NCI-H2171 treated with DMSO at 0.1 percent for 48 hours (cell line): ENCODE data around the gene BCAP29.

Source experiments
- DNase-seq: peaks from one replicate; lab custom pipeline; 2025; lab: John Stamatoyannopoulos, UW

The BCAP29 gene

GRCh38 chr7:107581387-107582013 lies 1.5 kb downstream of the BCAP29 start:
- no peak for DNase-seq

- no peak for DNase-seq
These were observed 2.8 kb downstream of the BCAP29 start for GRCh38 chr7:107582875-107583274.

- DNase-seq, result no peak
These were observed 4.7 kb downstream of the BCAP29 start for GRCh38 chr7:107584716-107585115.

- no peak for DNase-seq
These were observed 8.6 kb downstream of the BCAP29 start for GRCh38 chr7:107588529-107589130.

GRCh38 chr7:107591421-107591820 lies 11.4 kb downstream of the BCAP29 start:
- DNase-seq, result no peak

GRCh38 chr7:107592361-107593024 lies 12.4 kb downstream of the BCAP29 start:
- peak; percentile 4 for DNase-seq

GRCh38 chr7:107593025-107593410 lies 13.0 kb downstream of the BCAP29 start:
- no peak for DNase-seq

- DNase-seq, result no peak
These were observed 15.1 kb downstream of the BCAP29 start for GRCh38 chr7:107594961-107595737.

- no peak for DNase-seq
These were observed 17.0 kb downstream of the BCAP29 start for GRCh38 chr7:107596881-107597581.

GRCh38 chr7:107597582-107597916 lies 17.5 kb downstream of the BCAP29 start:
- DNase-seq, result no peak

GRCh38 chr7:107597953-107598352 lies 17.9 kb downstream of the BCAP29 start:
- no peak for DNase-seq

GRCh38 chr7:107599262-107599661 lies 19.2 kb downstream of the BCAP29 start:
- no peak for DNase-seq

GRCh38 chr7:107600816-107601215 lies 20.8 kb downstream of the BCAP29 start:
- no peak for DNase-seq

- peak; percentile 37 for DNase-seq
These were observed 25.3 kb downstream of the BCAP29 start for GRCh38 chr7:107605218-107605815.

GRCh38 chr7:107606303-107606702 lies 26.3 kb downstream of the BCAP29 start:
- no peak for DNase-seq

- no peak for DNase-seq
These were observed 29.8 kb downstream of the BCAP29 start for GRCh38 chr7:107609811-107610261.

GRCh38 chr7:107610323-107610722 lies 30.3 kb downstream of the BCAP29 start:
- no peak for DNase-seq

GRCh38 chr7:107613439-107613838 lies 33.4 kb downstream of the BCAP29 start:
- no peak for DNase-seq

- DNase-seq, result no peak
These were observed 33.9 kb downstream of the BCAP29 start for GRCh38 chr7:107613948-107614347.

- DNase-seq, result peak; percentile 42
These were observed 34.4 kb downstream of the BCAP29 start for GRCh38 chr7:107614425-107614824.

GRCh38 chr7:107615910-107616680 lies 36.0 kb downstream of the BCAP29 start:
- no peak for DNase-seq
